Kidney glomerular epithelial cell (primary cell): Measurements from ENCODE around the gene PRR14L.

Source experiments
- DNase-seq: peaks from one replicate; lab custom pipeline; 2025; lab: John Stamatoyannopoulos, UW

The PRR14L gene

GRCh38 chr22:31639436-31640039 lies 110.4 kb downstream of the PRR14L start:
- no peak for DNase-seq

- peak; percentile 66 for DNase-seq
Measured at GRCh38 chr22:31637891-31638618, 111.9 kb downstream of the PRR14L start.

DNA sequence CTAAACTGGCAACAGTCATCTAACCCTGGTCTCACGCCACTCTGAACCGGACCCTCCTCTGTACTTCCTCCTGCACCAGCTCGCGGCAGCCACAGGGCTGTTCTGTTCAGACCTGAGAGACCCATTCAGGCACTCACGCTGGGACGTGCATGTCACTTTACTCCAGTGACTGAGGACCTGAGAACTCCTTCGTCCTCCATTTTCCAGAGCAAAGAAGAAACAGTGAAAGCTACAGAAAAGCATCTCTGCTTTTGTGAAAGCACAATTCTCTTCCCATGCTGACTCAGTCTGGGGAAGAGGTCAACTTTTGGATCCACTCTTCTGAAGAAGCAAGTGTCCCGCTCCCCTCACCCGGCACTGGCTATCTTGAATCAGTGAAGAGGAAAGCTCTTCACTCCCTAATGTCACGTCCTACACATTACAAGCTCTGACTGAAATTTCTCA lies 112.5 kb downstream of the PRR14L start:
- DNase-seq = peak; percentile 76

DNA sequence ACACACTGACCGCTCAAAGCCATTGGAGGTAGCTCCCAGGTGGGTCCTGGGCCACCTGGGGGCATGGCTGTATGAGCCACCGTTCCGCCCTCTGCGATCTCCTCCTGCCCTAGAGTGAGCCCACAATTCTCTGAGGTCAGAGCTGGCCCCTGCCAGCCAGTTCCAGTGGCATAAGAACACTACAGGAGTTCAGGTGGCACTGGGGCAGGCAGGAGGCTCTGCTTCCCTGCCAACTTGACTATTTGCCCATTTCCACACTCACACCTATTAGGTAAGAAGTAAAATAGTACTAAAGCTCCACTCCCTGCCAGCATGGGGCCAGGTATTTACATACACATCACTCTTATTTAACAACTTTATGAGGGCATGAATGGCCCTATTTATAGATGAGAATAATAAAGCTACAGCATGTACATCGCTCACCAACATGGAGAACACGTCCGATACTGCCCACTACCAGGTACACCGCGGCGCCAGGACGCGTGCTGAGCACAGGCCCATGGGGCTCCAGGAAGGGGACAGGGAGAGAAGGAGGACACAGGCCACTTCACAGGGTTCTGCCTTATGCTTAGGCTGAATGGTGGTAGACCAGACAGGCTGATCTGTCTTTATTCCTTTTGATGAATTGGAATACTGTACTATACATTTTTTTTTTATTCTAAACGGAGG lies 114.2 kb downstream of the PRR14L start:
- DNase-seq = no peak

- no peak for DNase-seq
Measured at GRCh38 chr22:31631436-31631835, 118.5 kb downstream of the PRR14L start.
